HG03039 (cell line): Measurements from ENCODE around the gene KCNE3.

Source experiments
- ATAC-seq: cut with Tn5 transposase; IDR thresholded peaks from one replicate; pipeline ENCODE4 v1.9.1; 2021; ENCODE audit warnings: mild to moderate bottlenecking, moderate library complexity; ENCODE audit not compliant: unreplicated experiment

KCNE3 gene

GRCh38 chr11:74466916-74467885 is at the start of gene KCNE3:
TSS of gene KCNE3 (minus strand) at chr11:74467549. CDS start at chr11:74457563, 9,986 bp downstream.
- ATAC-seq, result no peak

GRCh38 chr11:74507582-74507981 is 40.2 kb upstream of the KCNE3 start:
- no peak for ATAC-seq

- no peak for ATAC-seq
Measured at GRCh38 chr11:74506823-74507222, 39.5 kb upstream of the KCNE3 start.

GRCh38 chr11:74505911-74506310 is 38.6 kb upstream of the KCNE3 start:
- ATAC-seq, result no peak

GRCh38 chr11:74504100-74504691 is 36.8 kb upstream of the KCNE3 start:
- ATAC-seq, result no peak

GRCh38 chr11:74494916-74495315 is 27.6 kb upstream of the KCNE3 start:
- no peak for ATAC-seq

GRCh38 chr11:74493791-74494630 is 26.7 kb upstream of the KCNE3 start:
- ATAC-seq, result no peak

- peak; percentile 97 for ATAC-seq
Measured at GRCh38 chr11:74492974-74493790, 25.8 kb upstream of the KCNE3 start, which contains the start of gene LIPT2. TSS of gene LIPT2 (minus strand) at chr11:74493724. CDS start at chr11:74493703, 21 bp downstream.

GRCh38 chr11:74492084-74492483 is 24.7 kb upstream of the KCNE3 start:
- ATAC-seq, result no peak

GRCh38 chr11:74490941-74491340 is 23.6 kb upstream of the KCNE3 start:
- ATAC-seq, result no peak

- ATAC-seq, result no peak
Measured at GRCh38 chr11:74487875-74488274, 20.5 kb upstream of the KCNE3 start.

- ATAC-seq, result no peak
Measured at GRCh38 chr11:74485868-74486267, 18.5 kb upstream of the KCNE3 start.

- ATAC-seq, result no peak
Measured at GRCh38 chr11:74480688-74481417, 13.5 kb upstream of the KCNE3 start.

- no peak for ATAC-seq
Measured at GRCh38 chr11:74479732-74480123, 12.4 kb upstream of the KCNE3 start.

- ATAC-seq, result no peak
Measured at GRCh38 chr11:74478877-74479731, 11.8 kb upstream of the KCNE3 start.

GRCh38 chr11:74476536-74476935 is 9.2 kb upstream of the KCNE3 start:
- ATAC-seq, result no peak

- ATAC-seq, result no peak
Measured at GRCh38 chr11:74474316-74474715, 7.0 kb upstream of the KCNE3 start.

GRCh38 chr11:74473382-74474173 is 6.2 kb upstream of the KCNE3 start:
- no peak for ATAC-seq
